ENCODE results near the gene OR6Y1. TPM values are rescaled to one million over a fixed set of nuclear protein-coding genes. Genes with fewer than 3 reads are reported as not detected.

The OR6Y1 gene
- total RNA-seq, 1 donor from 2014 or later = not detected

DNA sequence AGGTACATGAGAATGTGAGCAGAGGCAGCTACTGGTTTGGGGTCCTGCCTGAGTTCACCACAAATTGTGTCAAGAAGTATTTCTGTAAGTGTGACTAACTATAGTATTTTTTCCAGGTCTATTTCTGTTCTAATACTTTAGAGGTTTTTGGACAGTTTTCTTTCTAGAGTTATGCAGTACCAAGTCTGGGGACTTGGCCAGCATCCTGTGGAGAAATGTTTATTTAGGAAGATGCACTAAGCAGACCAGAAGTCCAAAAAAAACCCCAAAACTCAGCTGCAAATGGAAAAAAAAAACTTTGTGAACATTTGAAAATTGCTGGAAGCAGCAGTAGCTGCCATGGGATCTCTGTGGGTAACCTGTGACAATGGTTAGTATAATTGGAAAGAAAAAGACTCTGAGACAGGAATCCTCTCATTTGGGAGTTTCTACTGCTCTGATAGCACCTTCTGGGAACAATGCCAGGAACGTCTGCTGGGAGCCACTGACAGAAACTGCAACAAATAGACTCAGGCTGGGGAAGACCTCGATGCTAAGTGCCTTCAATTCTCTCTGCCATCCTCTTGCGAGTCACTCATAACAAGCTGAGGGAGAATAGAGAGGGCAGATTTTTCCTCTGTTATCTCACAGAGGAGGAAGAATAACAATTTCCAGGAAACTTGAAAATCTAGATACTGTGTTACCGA lies 44.6 kb downstream of the OR6Y1 start:
- ATAC-seq = no peak
- no peak for DNase-seq

DNA sequence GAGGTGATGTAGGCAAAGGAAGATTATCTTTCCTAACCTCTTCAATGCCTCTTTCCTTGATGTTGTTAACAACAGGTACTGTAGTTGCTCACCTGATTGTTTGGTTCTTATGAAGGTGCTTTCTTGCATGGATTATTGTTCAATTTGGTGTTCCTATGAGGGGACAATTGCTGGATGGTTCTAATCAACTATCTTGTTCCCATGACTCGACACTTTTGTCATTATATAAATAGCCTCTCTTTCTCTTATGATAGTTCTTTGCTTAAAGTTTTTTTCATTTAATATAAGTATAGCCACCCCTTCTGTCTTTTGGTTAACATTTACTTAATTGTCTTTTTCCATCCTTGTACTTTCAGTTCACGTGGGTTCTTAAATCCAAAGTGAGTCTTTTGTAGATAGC lies 46.7 kb downstream of the OR6Y1 start:
- intact Hi-C loops (cut with micrococcal nuclease) = no loop called here
- DNase-seq (no peak), ATAC-seq (no peak)

More for the DNA sequence above, 44.6 kb downstream of the OR6Y1 start:
- intact Hi-C loops (cut with micrococcal nuclease) = no loop called here

GRCh38 chr1:158506369-158506987 lies 47.7 kb downstream of the OR6Y1 start:
- intact Hi-C loops (cut with micrococcal nuclease) = no loop called here
- no peak for DNase-seq
- ATAC-seq = no peak

DNA sequence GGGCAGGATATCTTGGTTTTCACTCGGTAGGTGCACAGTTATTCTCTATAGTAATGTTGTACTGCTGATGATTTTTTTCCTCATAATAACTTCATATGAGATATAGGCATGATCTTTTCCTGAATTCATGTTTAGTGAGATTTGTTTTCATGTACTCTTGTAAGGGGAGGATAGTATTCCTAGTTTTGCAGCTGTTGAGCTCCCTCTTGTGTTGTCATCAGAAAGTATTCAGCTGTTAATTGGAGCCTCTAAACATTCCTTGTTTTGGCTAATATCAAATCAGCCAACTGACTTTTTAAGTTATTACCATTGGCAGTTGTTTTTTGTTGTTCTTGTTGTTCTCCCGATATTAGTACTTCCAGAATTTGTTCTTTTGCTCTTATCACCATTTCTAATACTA lies 57.8 kb downstream of the OR6Y1 start:
- no peak for ATAC-seq
- intact Hi-C loops (cut with micrococcal nuclease) = no loop called here
- DNase-seq = no peak

DNA sequence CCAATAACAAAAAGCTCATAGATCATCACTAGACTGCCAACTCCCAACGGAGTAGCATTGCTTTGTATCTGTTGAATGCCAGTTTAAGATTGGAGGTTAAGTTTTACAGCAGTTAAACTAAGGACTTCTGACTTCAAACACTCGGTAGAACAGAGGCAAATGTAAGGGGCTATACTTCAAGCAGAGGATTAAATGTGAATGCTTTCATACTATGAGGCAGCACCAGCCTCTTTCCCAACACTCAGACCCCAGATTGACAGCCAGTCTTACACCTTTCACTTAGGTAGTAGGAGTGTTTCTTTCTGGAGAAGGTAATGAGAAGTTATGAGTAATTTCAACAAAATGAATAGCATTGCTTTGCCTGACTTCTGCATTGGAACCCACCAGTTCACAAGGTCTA lies 59.4 kb downstream of the OR6Y1 start:
- no peak for DNase-seq
- no peak for ATAC-seq
- intact Hi-C loops (cut with micrococcal nuclease) = no loop called here

Other genes with a start within 250 kb of the OR6Y1 start
- not detected for gene CD1B, start 222.9 kb downstream of the OR6Y1 start, total RNA-seq
- 0.50 TPM for gene CD1E, start 200.5 kb downstream of the OR6Y1 start, total RNA-seq
- gene OR10T2, start 154.9 kb downstream of the OR6Y1 start, total RNA-seq = not detected
- not detected for gene OR10K2, start 128.2 kb downstream of the OR6Y1 start, total RNA-seq
- gene OR10K1, start 92.6 kb downstream of the OR6Y1 start, total RNA-seq = not detected
- gene OR10R2, start 82.2 kb downstream of the OR6Y1 start, total RNA-seq = not detected
- not detected for gene OR6P1, start 16.2 kb upstream of the OR6Y1 start, total RNA-seq
- gene OR10X1, start 25.5 kb upstream of the OR6Y1 start, total RNA-seq = not detected
- not detected for gene OR10Z1, start 50.9 kb upstream of the OR6Y1 start, total RNA-seq
- not detected for gene SPTA1, start 132.3 kb upstream of the OR6Y1 start, total RNA-seq
- not detected for gene OR6K2, start 146.2 kb upstream of the OR6Y1 start, total RNA-seq
- gene OR6K3, start 166.3 kb upstream of the OR6Y1 start, total RNA-seq = not detected
- not detected for gene OR6K6, start 200.3 kb upstream of the OR6Y1 start, total RNA-seq
- gene OR6N1, start 217.8 kb upstream of the OR6Y1 start, total RNA-seq = not detected
- gene OR6N2, start 226.8 kb upstream of the OR6Y1 start, total RNA-seq = not detected